ACC112 (cell line): Measurements from ENCODE around the gene OSBPL3.

Experiments
- H2AFZ ChIP-seq: fragments of 200-600 bp; sonication (generic); one replicate; pipeline ENCODE4 v1.6.0; 2017; ENCODE audit warnings: antibody characterized with exemption, low read length; ENCODE audit not compliant: unreplicated experiment
- H3K27ac ChIP-seq: fragments of 200-600 bp; sonication (generic); 2 replicates; pipeline ENCODE4 v1.5.1; 2014; ENCODE audit warnings: low read depth, mild to moderate bottlenecking, antibody characterized with exemption, low read length, moderate library complexity
- H3K27me3 ChIP-seq: fragments of 200-600 bp; sonication (generic); 2 replicates; pipeline ENCODE4 v1.6.1; 2014; ENCODE audit warnings: mild to moderate bottlenecking, antibody characterized with exemption, low read length, moderate library complexity, mixed read lengths; ENCODE audit not compliant: insufficient read depth
- H3K36me3 ChIP-seq: fragments of 200-600 bp; sonication (generic); 2 replicates; pipeline ENCODE4 v1.6.1; 2016; ENCODE audit warnings: mild to moderate bottlenecking, antibody characterized with exemption, low read length, moderate library complexity, mixed read lengths; ENCODE audit not compliant: insufficient read depth
- H3K4me1 ChIP-seq: fragments of 200-600 bp; sonication (generic); one replicate; pipeline ENCODE4 v1.6.1; 2016; ENCODE audit warnings: low read length, mixed read lengths; ENCODE audit not compliant: insufficient read depth, unreplicated experiment, control insufficient read depth
- H3K4me3 ChIP-seq: fragments of 200-600 bp; sonication (generic); 2 replicates; pipeline ENCODE4 v1.5.1; 2014; ENCODE audit warnings: mild to moderate bottlenecking, low read depth, low read length
- H3K79me2 ChIP-seq: fragments of 200-600 bp; sonication (generic); one replicate; pipeline ENCODE4 v1.6.0; 2016; ENCODE audit warnings: low read length; ENCODE audit not compliant: control insufficient read depth, unreplicated experiment, insufficient read depth

OSBPL3 gene

DNA sequence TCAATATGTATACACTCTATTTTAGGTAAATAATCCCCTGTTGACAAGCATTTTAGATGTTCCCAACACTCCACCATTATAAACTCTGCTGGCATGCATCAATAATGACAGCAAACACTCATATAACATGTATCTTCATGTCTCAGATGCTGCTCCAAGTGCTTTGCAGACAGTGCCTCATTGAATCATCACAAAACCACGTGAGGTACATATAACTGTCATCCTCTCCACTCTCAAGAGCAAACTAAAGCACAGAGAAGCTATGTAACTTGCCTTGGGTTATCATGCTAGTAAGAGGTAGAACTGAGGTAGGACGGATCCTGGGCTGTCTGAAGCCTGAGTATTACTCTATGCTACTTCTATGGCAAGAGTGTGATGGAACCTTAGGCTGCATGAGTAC, 150.2 kb downstream of the OSBPL3 start:
- H3K36me3 ChIP-seq, result no peaks in the 10 kb centered on the region
- H3K27me3 ChIP-seq, result no peaks in the 10 kb centered on the region
- no peaks in the 10 kb centered on the region for H3K79me2 ChIP-seq
- no peak overlapping the region for H3K27ac ChIP-seq
- H2AFZ ChIP-seq, result no peak overlapping the region
- peaks cover 57% of the 10 kb centered on the region for H3K4me1 ChIP-seq
- H3K4me3 ChIP-seq, result no peak overlapping the region

DNA sequence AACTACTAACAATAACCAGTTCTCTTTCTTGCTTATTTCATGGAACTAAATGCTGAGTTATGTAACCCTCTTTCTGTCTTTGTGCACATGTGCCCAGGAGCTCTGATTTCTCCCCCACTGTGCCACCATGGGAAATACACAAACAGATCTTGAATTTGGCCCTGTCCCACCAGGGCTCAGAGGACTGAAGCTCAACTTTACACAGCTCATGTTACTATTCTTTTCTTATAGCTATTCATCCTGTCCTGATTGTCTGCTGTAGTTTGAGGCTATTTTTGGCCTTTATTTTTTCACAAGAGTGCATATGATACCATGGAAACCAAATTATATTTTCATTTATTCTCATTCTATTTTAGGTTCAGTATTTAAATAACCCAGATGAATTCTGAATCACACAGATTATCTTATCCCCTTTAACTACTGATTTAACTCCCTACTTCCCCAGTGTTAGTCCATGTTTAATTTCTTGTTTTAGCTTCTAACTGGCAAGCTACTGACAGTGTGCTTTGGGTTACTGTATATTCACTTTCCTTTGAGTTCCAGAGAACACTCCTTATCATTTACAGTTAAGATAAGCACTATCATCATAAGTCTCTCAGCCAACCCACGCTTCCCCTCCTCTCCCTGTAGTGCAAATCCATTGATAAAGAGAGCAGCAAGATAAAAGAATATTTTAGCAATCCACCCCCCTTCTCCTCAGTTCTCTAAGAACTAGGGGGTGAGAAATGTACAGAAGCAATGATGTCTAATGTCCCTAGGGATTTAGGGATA, 150.9 kb downstream of the OSBPL3 start:
- Histone ChIP-seq H2AFZ (no peak overlapping the region), H3K4me1 (peaks cover 58% of the 10 kb centered on the region), H3K27ac (no peak overlapping the region), H3K4me3 (no peak overlapping the region), H3K27me3 (no peaks in the 10 kb centered on the region), H3K36me3 (no peaks in the 10 kb centered on the region), H3K79me2 (no peaks in the 10 kb centered on the region)

DNA sequence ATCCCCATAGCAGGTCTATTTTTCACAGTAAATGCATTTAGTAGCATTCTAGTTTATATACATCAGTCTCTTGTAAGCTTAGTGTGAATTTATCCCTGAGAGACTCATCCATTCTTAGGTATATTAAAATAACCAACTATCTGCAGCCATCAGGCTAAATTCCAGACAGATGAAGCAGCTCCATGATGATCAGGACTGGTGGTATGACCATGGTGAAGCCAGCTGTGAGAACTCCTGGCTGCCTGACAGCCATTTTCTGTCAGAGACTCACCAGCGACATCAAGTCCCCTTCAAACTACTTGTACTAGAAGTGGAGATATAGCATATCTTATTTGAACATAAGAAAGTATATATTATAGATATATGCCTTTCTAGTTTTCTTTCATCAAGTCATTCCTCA, 152.4 kb downstream of the OSBPL3 start:
- Histone ChIP-seq H3K4me1 (peaks cover 52% of the 10 kb centered on the region), H3K4me3 (no peak overlapping the region), H3K36me3 (no peaks in the 10 kb centered on the region), H3K27me3 (no peaks in the 10 kb centered on the region), H3K27ac (no peak overlapping the region), H2AFZ (no peak overlapping the region), H3K79me2 (no peaks in the 10 kb centered on the region)

DNA sequence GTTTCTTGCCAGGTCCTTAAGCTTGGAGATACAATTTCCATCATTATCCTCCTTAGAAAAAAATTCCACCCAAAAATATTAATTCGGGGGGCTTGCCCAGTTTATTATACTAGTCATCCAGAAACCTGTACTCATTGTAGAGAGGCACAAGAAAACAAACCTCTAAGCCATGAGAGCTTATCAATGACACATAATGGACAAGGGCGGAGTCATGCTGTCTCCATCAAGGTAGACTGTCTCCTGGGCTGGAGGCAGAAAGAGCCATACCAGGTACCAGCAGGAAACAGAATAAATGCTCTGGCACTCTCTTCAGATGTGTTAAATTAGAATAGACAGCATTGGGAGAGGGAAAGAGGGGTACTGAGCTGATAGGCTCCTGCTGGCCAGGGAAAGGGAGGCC, 153.0 kb downstream of the OSBPL3 start:
- Histone ChIP-seq H3K4me1 (peaks cover 51% of the 10 kb centered on the region), H3K27ac (no peak overlapping the region), H3K36me3 (no peaks in the 10 kb centered on the region), H3K4me3 (no peak overlapping the region), H2AFZ (no peak overlapping the region), H3K79me2 (no peaks in the 10 kb centered on the region), H3K27me3 (no peaks in the 10 kb centered on the region)

DNA sequence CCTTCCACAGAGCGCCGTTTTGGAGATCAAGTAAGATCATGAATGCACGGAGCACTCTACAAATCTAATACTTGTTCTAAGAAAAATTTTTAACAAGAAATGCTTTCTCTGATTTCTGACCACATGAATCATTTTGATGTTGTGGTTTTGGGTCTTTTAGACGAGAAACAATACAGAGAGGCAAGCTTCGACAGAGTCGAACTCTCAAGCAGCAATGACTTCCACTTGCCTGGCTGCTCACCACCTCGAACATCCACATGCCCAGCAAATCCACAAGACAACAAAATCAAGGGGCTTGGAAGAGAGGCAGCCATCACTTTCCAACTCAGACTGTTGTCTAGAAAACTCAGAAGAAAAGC, 153.3 kb downstream of the OSBPL3 start:
- Histone ChIP-seq H3K4me1 (peaks cover 52% of the 10 kb centered on the region), H2AFZ (no peak overlapping the region), H3K79me2 (no peaks in the 10 kb centered on the region), H3K27ac (peak overlapping the region; percentile 19; the same call in 1 of the 2 replicates), H3K4me3 (no peak overlapping the region), H3K27me3 (no peaks in the 10 kb centered on the region), H3K36me3 (no peaks in the 10 kb centered on the region)

DNA sequence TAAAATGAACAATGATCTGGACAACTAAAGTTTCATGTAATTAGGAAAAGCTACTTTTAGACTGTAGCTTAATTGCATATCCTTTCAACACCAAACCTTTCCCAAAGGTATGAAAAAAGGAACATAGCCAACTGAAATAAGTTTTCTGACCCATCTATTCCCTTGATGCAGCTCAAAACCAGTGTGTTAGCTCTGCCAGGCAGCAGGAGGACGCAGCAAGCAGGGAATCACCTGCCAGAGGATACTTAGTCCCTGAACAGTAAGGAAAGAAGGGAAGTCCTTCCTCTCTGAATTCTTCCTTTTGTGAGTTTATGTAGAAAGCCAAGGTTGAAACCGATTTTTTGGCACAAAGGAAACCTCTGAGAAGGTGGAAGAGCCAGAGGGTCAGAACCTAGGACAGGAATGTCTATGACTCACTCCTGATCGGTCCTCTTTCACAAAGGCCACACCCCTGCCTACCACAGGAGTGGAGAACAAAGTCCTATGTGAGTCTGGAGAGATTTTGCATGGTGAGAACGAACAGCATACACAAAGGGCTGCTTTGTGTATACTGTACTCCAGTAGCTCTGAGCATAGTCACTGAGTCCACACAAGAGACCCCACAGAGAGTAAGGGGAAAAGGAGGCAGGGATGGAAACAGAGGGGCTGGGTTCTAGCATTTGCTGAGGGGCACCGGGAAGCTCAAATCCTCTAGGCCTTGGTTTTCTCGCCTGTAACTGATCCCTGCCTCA, 153.9 kb downstream of the OSBPL3 start:
- H3K27ac ChIP-seq, result peak overlapping the region; percentile 19; the same call in 1 of the 2 replicates
- H3K4me1 ChIP-seq, result peaks cover 53% of the 10 kb centered on the region
- H3K36me3 ChIP-seq, result no peaks in the 10 kb centered on the region
- no peaks in the 10 kb centered on the region for H3K27me3 ChIP-seq
- H3K79me2 ChIP-seq, result no peaks in the 10 kb centered on the region
- H3K4me3 ChIP-seq, result peak overlapping the region; percentile 38; the same call in 1 of the 2 replicates
- no peak overlapping the region for H2AFZ ChIP-seq

DNA sequence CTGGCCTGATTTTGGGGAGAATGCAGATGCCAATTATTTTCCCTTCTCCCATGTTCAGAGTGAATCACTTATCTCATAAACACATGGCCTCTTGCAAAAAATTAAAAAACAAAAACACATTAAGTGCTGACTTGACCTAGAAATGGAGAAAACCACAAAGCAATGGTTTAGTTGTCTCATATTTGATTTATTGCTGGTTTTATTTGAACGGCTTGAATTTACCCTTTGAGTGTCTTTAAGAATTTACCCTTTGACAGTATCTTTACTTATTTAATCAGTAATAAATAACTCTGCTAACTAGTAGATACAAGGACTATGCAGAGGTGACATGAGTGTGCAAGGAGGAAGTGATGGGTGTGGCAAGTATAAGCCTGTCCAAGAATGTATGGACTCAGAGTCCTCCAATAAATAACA, 154.6 kb downstream of the OSBPL3 start:
- Histone ChIP-seq H3K36me3 (no peaks in the 10 kb centered on the region), H3K4me1 (peaks cover 55% of the 10 kb centered on the region)

DNA sequence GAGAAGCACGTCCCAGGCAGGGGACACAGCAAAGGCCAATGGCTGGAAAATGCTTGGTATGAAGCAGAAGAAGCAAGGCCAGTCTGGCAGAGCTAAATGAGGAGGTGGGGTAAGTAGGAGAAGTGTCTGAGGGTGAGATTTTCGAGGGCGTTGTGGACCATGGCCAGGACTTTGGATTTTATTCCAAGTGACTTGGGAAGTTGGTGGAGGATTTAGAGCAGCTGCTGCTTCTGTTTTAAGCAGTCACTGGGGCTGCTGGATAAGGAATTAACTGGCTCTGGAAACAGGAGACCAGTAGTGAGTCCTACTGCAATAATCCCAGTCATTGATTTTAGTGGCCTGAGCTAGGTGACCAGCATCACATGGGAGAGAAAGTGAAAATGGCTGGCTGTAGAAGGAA, 155.1 kb downstream of the OSBPL3 start:
- no peaks in the 10 kb centered on the region for H3K27me3 ChIP-seq
- peaks cover 56% of the 10 kb centered on the region for H3K4me1 ChIP-seq
- H3K36me3 ChIP-seq, result no peaks in the 10 kb centered on the region
- no peak overlapping the region for H3K27ac ChIP-seq
- H3K79me2 ChIP-seq, result no peaks in the 10 kb centered on the region
- no peak overlapping the region for H2AFZ ChIP-seq
- no peak overlapping the region for H3K4me3 ChIP-seq

More for the DNA sequence above, 154.6 kb downstream of the OSBPL3 start:
- Histone ChIP-seq H3K27ac (0 out of 2 replicates have a peak overlapping the region, but pooled peaks have one; percentile 19), H3K79me2 (no peaks in the 10 kb centered on the region), H2AFZ (no peak overlapping the region), H3K27me3 (no peaks in the 10 kb centered on the region), H3K4me3 (peak overlapping the region; percentile 38; the same call in 1 of the 2 replicates)

DNA sequence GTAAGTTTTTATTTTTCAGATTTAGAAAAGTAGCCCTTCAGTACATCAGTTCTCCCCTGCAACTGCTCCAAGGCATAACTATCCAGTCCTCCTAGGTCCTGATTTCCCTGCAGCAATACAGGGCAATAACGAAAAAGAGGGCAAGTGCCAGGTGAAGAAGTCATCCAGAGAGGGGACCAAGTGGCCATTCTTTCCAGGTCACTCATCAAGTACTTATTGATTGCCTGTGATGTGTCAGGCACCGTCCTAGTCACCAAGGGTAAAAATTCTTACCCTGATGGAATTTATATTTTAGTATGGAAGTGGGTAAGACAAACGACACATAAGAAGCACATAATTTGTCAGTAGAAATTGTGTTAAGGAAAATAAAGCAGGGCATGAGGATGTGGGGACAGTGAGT, 155.6 kb downstream of the OSBPL3 start:
- no peaks in the 10 kb centered on the region for H3K36me3 ChIP-seq

DNA sequence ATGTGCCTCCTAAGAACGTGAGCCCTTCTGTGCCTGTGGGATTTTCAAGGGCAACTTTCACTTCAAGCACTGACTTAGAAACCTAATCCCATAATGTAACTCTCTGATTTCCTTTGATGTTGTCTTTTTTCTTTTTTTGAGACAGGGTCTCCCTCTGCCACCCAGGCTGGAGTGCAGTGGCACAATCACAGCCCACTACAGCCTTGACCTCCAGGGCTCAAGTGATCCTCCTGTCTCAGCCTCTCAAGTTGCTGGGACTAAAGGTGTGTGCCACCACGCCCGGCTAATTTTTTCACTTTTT, 158.3 kb downstream of the OSBPL3 start:
- Histone ChIP-seq H3K27ac (peak overlapping the region; percentile 98), H3K27me3 (no peaks in the 10 kb centered on the region), H3K4me1 (peaks cover 39% of the 10 kb centered on the region), H3K79me2 (no peaks in the 10 kb centered on the region), H2AFZ (no peak overlapping the region), H3K4me3 (peak overlapping the region; percentile 13; the same call in 1 of the 2 replicates), H3K36me3 (no peaks in the 10 kb centered on the region)

More for the DNA sequence above, 155.6 kb downstream of the OSBPL3 start:
- Histone ChIP-seq H3K27ac (no peak overlapping the region), H3K4me3 (no peak overlapping the region), H2AFZ (no peak overlapping the region), H3K27me3 (no peaks in the 10 kb centered on the region), H3K79me2 (no peaks in the 10 kb centered on the region), H3K4me1 (peaks cover 56% of the 10 kb centered on the region)
